H4 (cell line): ENCODE measurements around the gene CERS1. TPM values are rescaled to one million over a fixed set of nuclear protein-coding genes. Genes with fewer than 3 reads are reported as not detected.
"Not testable (repeated sequence)": the region's sequence is repeated elsewhere in the genome, so short reads cannot be mapped to it uniquely, and the experiment has no call there.

Experiments used
- DNase-seq: peaks from one replicate; pipeline ENCODE4 v3.0.0-alpha.2; 2015; ENCODE audit warnings: low spot score
- total RNA-seq: library from RNA; depleted of rRNA; stranded (reverse); fragments of >200 nt; shearing (Covaris generic); gene quantifications from 2 replicates; pipeline ENCODE4 v1.2.3, GENCODE V29; 2014

The CERS1 gene
- total RNA-seq, 1 experiment from 2014 or later = 1.0 TPM

- DNase-seq = peak; percentile 100
Measured at GRCh38 chr19:18919086-18919899, 23.3 kb upstream of the CERS1 start, which contains the start of the genes COPE and DDX49. Gene COPE, minus strand, starts transcription at chr19:18919387. Its CDS starts 39 bp downstream, at chr19:18919348. Gene DDX49, plus strand, starts transcription at chr19:18919715. Its CDS starts 27 bp downstream, at chr19:18919742.

- not testable (repeated sequence) for DNase-seq
Measured at GRCh38 chr19:18917593-18917992, 21.6 kb upstream of the CERS1 start.

GRCh38 chr19:18915639-18916038 is 19.7 kb upstream of the CERS1 start:
- DNase-seq = peak; percentile 64

- no peak for DNase-seq
Measured at GRCh38 chr19:18913466-18913865, 17.5 kb upstream of the CERS1 start.

GRCh38 chr19:18912933-18913332 is 17.0 kb upstream of the CERS1 start:
- no peak for DNase-seq

GRCh38 chr19:18910801-18911436 is 15.0 kb upstream of the CERS1 start:
- DNase-seq = no peak

- no peak for DNase-seq
Measured at GRCh38 chr19:18910010-18910409, 14.1 kb upstream of the CERS1 start.

GRCh38 chr19:18908917-18909619 is 13.1 kb upstream of the CERS1 start:
- no peak for DNase-seq

GRCh38 chr19:18906605-18907519 is 10.9 kb upstream of the CERS1 start:
- DNase-seq = no peak

GRCh38 chr19:18905513-18906236 is 9.7 kb upstream of the CERS1 start:
- DNase-seq = no peak

GRCh38 chr19:18905058-18905456 is 9.1 kb upstream of the CERS1 start:
- no peak for DNase-seq

- DNase-seq = no peak
Measured at GRCh38 chr19:18904334-18905057, 8.5 kb upstream of the CERS1 start.

GRCh38 chr19:18903156-18904037 is 7.4 kb upstream of the CERS1 start:
- DNase-seq = no peak

- DNase-seq = not testable (repeated sequence)
Measured at GRCh38 chr19:18902519-18902918, 6.6 kb upstream of the CERS1 start.

GRCh38 chr19:18901491-18901890 is 5.5 kb upstream of the CERS1 start:
- no peak for DNase-seq

GRCh38 chr19:18900700-18901481 is 4.9 kb upstream of the CERS1 start:
- DNase-seq = no peak

- DNase-seq = no peak
Measured at GRCh38 chr19:18899624-18900560, 3.9 kb upstream of the CERS1 start.
